HCT116 (cell line): ENCODE results near the gene TULP4. TPM values are rescaled to one million over a fixed set of nuclear protein-coding genes. Genes with fewer than 3 reads are reported as not detected.

Source experiments
- ATAC-seq: fragments of 200-7000 bp; cut with Tn5 transposase; 2 replicates; pipeline ENCODE4 v1.9.1; 2020; ENCODE audit warnings: mild to moderate bottlenecking, moderate library complexity
- BruUV-seq: library from RNA; stranded (reverse); fragments of 400-500 nt; replicated peaks from 2 replicates; lab custom pipeline; 2021; lab: Mats Ljungman, UMichigan
- CTCF ChIA-PET: fragments of 300-600 bp; sonication (Branson Sonifier 250); formaldehyde crosslinking; loops from one replicate; lab custom pipeline; 2021; ENCODE audit warnings: antibody characterized with exemption; lab: Charles Lee
- POLR2A ChIA-PET: fragments of 300-600, 350-600 bp; sonication (Branson Sonifier 250); formaldehyde crosslinking; loops from one replicate; lab custom pipeline; 2021; ENCODE audit warnings: antibody characterized with exemption; lab: Charles Lee
- RAD21 ChIA-PET, 2 experiments: fragments of 300-600 bp; sonication (Branson Sonifier 250); formaldehyde crosslinking; loops; one replicate each; lab custom pipeline; 2023; ENCODE audit warnings: low total read pairs in 2 of 2; ENCODE audit not compliant: uncharacterized antibody in 2 of 2, unreplicated experiment in 2 of 2, low non-redundant PET in 1 of 2; lab: Charles Lee
- DNase-seq: peaks from one replicate; pipeline ENCODE4 v3.0.0-alpha.2; 2010; ENCODE audit warnings: low read depth, low spot score
- H2AFZ ChIP-seq: fragments of 200-600 bp; shearing (Covaris generic), sonication (generic); 2 replicates; pipeline ENCODE4 v1.6.1; 2017; ENCODE audit warnings: low read depth, mixed run types, mixed read lengths, antibody characterized with exemption, low read length; ENCODE audit not compliant: poor library complexity, severe bottlenecking
- H3K27ac ChIP-seq: 2 replicates; pipeline ENCODE4 v1.5.1; 2012; ENCODE audit warnings: low read depth, low read length
- H3K27me3 ChIP-seq: fragments of 200-600 bp; sonication (generic); 2 replicates; pipeline ENCODE4 v1.6.1; 2016; ENCODE audit warnings: mixed run types, low read length, mixed read lengths; ENCODE audit not compliant: insufficient read depth
- H3K36me3 ChIP-seq, 2 experiments: fragments of 200-500 bp in 1 of 2; fragments of 200-600 bp in 1 of 2; sonication (Bioruptor generic) in 1 of 2; sonication (generic) in 1 of 2; 2 replicates each; pipeline versions ENCODE4 v1.5.1 to v1.6.1; 2014 to 2016; ENCODE audit warnings: low read length in 2 of 2, inconsistent platforms in 1 of 2, mixed read lengths in 1 of 2, mixed run types in 1 of 2; ENCODE audit not compliant: insufficient read depth in 2 of 2, control insufficient read depth in 1 of 2
- H3K4me1 ChIP-seq, 2 experiments: fragments of 200-600 bp in 1 of 2; sonication (generic) in 1 of 2; 2 replicates each; pipeline versions ENCODE4 v1.5.1 to v1.6.1; 2012 to 2017; ENCODE audit warnings: low read length in 2 of 2, inconsistent platforms in 1 of 2, mild to moderate bottlenecking in 1 of 2, mixed read lengths in 1 of 2, mixed run types in 1 of 2, moderate library complexity in 1 of 2; ENCODE audit not compliant: insufficient read depth in 2 of 2, control insufficient read depth in 1 of 2
- H3K4me2 ChIP-seq: fragments of 200-600 bp; sonication (generic); 2 replicates; pipeline ENCODE4 v1.6.1; 2017; ENCODE audit warnings: mixed run types, low read length, mixed read lengths
- H3K4me3 ChIP-seq, 2 experiments: fragments of 200-600 bp in 1 of 2; sonication (generic) in 1 of 2; replicated peaks in 1 of 2; 2 replicates each; pipeline ENCODE4 v1.5.1; 2011 to 2016; ENCODE audit warnings: low read length in 2 of 2, control low read depth in 1 of 2, low read depth in 1 of 2, mild to moderate bottlenecking in 1 of 2, mixed read lengths in 1 of 2, mixed run types in 1 of 2
- H3K79me2 ChIP-seq: fragments of 200-600 bp; sonication (generic); 2 replicates; pipeline ENCODE4 v1.6.1; 2017; ENCODE audit warnings: mild to moderate bottlenecking, mixed run types, low read length, moderate library complexity, mixed read lengths; ENCODE audit not compliant: insufficient read depth
- H3K9ac ChIP-seq: fragments of 200-600 bp; sonication (generic); 2 replicates; pipeline ENCODE4 v1.6.1; 2016; ENCODE audit warnings: low read length, mixed read lengths
- H3K9me2 ChIP-seq: fragments of 200-600 bp; sonication (generic), shearing (Covaris generic); 2 replicates; pipeline ENCODE4 v1.6.1; 2017; ENCODE audit warnings: mixed run types, mild to moderate bottlenecking, moderate library complexity; ENCODE audit not compliant: insufficient read depth
- H3K9me3 ChIP-seq, 2 experiments: fragments of 200-500 bp in 1 of 2; fragments of 200-600 bp in 1 of 2; sonication (Bioruptor generic) in 1 of 2; sonication (generic) in 1 of 2; 2 replicates each; pipeline ENCODE4 v1.6.1; 2014 to 2017; ENCODE audit warnings: low read length in 2 of 2, mixed read lengths in 2 of 2, inconsistent platforms in 1 of 2, low read depth in 1 of 2, mild to moderate bottlenecking in 1 of 2, mixed run types in 1 of 2, moderate library complexity in 1 of 2; ENCODE audit not compliant: control insufficient read depth in 1 of 2, insufficient read depth in 1 of 2
- H4K20me1 ChIP-seq: fragments of 200-600 bp; sonication (generic), shearing (Covaris generic); 2 replicates; pipeline ENCODE4 v1.6.1; 2017; ENCODE audit warnings: mixed run types, mild to moderate bottlenecking, moderate library complexity; ENCODE audit not compliant: insufficient read depth
- CEBPB ChIP-seq: IDR thresholded peaks from 2 replicates; pipeline ENCODE4 v1.6.1; 2012; ENCODE audit warnings: low read depth
- ELF1 ChIP-seq: IDR thresholded peaks from 2 replicates; pipeline ENCODE4 v1.6.1; 2012; ENCODE audit warnings: low read depth, borderline replicate concordance
- FOSL1 ChIP-seq: IDR thresholded peaks from 2 replicates; pipeline ENCODE4 v1.6.1; 2012; ENCODE audit warnings: low read depth
- RAD21 ChIP-seq: IDR thresholded peaks from 2 replicates; pipeline ENCODE4 v1.6.1; 2012; ENCODE audit warnings: low read depth, mild to moderate bottlenecking
- SIN3A ChIP-seq: IDR thresholded peaks from 2 replicates; pipeline ENCODE4 v1.6.1; 2012; ENCODE audit warnings: low read depth
- SP1 ChIP-seq: IDR thresholded peaks from 2 replicates; pipeline ENCODE4 v1.6.1; 2012; ENCODE audit warnings: low read depth
- SRF ChIP-seq: IDR thresholded peaks from 2 replicates; pipeline ENCODE4 v1.6.1; 2012; ENCODE audit warnings: low read depth
- TCF7L2 ChIP-seq: IDR thresholded peaks from 2 replicates; pipeline ENCODE4 v1.7.0; 2011; ENCODE audit warnings: borderline replicate concordance, inconsistent platforms; ENCODE audit not compliant: insufficient read depth, insufficient read length; ENCODE audit errors: extremely low read depth
- intact Hi-C: fragments of 100-400 bp; cut with micrococcal nuclease; formaldehyde crosslinking; loops from 2 replicates; pipeline ENCODE4 v1.10.0; 2022
- total RNA-seq: library from RNA; stranded (reverse); gene quantifications from one replicate; pipeline ENCODE4 v1.2.1, GENCODE V29; 2021; ENCODE audit not compliant: unreplicated experiment
- TF ChIP-seq, protein P1 (sequence below): IDR thresholded peaks from 2 replicates; pipeline ENCODE4 v1.6.1; 2012; ENCODE audit warnings: low read depth
- TF ChIP-seq, protein P2 (sequence below): IDR thresholded peaks from 2 replicates; pipeline ENCODE4 v1.6.1; 2012
- TF ChIP-seq, protein P3 (sequence below): IDR thresholded peaks from 2 replicates; pipeline ENCODE4 v1.6.1; 2012

TULP4 gene
- total RNA-seq, 1 experiment from 2014 or later = 70.8 TPM

DNA sequence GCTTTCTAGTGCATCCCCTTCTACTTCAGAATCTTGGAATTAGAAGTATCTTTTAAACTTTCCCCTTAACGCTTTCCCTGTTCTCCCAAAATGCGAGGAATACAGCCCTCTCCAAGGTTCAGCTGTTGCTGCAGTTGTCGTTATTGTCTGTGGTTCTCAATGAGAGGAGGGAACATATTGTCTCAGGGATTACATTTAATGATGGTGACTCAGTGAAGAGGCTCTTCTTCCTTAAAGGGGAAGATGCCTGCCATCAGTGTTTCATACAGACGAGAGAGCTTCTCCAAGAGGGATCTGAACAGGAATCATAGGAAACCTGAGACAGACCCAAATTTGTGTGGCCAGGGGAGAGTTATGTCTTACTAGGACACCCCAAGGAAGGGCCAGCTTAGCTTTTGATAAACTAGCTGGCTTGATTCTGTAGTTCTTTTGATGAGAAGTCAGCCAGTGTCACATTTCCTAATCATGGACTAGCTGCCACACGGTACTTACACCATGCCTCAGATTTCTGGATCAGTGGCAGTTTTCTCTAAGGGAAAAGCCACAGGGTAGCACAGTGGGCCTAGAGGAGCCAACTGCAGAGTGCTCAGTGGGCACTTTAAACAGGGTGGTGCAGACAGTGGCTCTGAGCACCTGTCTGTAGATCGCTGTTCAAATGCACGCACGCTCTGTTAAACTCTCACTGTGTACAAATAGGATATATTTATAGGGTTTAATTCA is 187.9 kb downstream of the TULP4 start:
- no TSS peak for BruUV-seq

DNA sequence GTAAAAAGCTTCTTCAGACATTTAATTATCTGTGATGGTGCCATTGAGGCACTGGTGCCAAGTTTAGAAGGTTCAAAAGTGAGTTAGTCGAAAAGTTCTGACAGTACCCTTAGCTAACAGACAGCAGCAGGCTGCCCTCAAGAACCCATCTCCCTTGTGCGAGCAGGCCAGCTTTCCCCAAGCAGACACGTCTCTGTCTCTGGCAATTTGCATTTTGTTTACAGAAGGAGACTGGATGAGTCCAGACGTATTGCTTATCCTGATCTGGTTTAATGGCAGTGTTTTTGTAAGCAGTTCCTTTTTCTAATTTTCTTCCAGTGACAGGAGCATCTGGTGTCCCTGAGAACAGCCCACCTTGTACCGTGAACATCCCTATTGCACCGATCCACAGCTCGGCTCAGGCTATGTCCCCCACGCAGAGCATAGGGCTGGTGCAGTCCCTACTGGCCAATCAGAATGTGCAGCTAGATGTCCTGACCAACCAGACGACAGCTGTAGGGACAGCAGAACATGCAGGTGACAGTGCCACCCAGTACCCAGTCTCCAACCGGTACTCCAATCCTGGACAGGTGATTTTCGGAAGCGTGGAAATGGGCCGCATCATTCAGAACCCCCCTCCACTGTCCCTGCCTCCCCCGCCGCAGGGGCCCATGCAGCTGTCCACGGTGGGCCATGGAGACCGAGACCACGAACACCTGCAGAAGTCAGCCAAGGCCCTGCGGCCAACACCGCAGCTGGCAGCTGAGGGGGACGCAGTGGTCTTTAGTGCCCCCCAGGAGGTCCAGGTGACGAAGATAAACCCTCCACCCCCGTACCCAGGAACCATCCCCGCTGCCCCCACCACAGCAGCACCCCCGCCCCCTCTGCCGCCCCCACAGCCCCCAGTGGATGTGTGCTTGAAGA is 189.3 kb downstream of the TULP4 start:
- H3K36me3 ChIP-seq = peaks cover 5 to 13% of the 10 kb centered on the region in 2 experiments; a peak in 1 of 4 replicates
- no peaks in the 10 kb centered on the region for H4K20me1 ChIP-seq
- no peak overlapping the region for H2AFZ ChIP-seq
- H3K4me3 ChIP-seq = no peak overlapping the region
- BruUV-seq = no TSS peak
- H3K9me3 ChIP-seq = no peaks in the 10 kb centered on the region
- ChIA-PET RAD21 (no interaction called here), CTCF (no interaction called here), POLR2A (no interaction called here)
- H3K9me2 ChIP-seq = no peaks in the 10 kb centered on the region
- no peaks in the 10 kb centered on the region for H3K79me2 ChIP-seq
- H3K9ac ChIP-seq = no peak overlapping the region
- ATAC-seq (peak; percentile 56; the same call in 1 of the 2 replicates), DNase-seq (no peak)
- H3K27ac ChIP-seq = no peak overlapping the region
- H3K27me3 ChIP-seq = no peaks in the 10 kb centered on the region
- H3K4me2 ChIP-seq = no peak overlapping the region
- no peaks in the 10 kb centered on the region for H3K4me1 ChIP-seq
- intact Hi-C loops = no loop called here
- TF ChIP-seq, protein P1, sequence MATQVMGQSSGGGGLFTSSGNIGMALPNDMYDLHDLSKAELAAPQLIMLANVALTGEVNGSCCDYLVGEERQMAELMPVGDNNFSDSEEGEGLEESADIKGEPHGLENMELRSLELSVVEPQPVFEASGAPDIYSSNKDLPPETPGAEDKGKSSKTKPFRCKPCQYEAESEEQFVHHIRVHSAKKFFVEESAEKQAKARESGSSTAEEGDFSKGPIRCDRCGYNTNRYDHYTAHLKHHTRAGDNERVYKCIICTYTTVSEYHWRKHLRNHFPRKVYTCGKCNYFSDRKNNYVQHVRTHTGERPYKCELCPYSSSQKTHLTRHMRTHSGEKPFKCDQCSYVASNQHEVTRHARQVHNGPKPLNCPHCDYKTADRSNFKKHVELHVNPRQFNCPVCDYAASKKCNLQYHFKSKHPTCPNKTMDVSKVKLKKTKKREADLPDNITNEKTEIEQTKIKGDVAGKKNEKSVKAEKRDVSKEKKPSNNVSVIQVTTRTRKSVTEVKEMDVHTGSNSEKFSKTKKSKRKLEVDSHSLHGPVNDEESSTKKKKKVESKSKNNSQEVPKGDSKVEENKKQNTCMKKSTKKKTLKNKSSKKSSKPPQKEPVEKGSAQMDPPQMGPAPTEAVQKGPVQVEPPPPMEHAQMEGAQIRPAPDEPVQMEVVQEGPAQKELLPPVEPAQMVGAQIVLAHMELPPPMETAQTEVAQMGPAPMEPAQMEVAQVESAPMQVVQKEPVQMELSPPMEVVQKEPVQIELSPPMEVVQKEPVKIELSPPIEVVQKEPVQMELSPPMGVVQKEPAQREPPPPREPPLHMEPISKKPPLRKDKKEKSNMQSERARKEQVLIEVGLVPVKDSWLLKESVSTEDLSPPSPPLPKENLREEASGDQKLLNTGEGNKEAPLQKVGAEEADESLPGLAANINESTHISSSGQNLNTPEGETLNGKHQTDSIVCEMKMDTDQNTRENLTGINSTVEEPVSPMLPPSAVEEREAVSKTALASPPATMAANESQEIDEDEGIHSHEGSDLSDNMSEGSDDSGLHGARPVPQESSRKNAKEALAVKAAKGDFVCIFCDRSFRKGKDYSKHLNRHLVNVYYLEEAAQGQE = no peak
- TF ChIP-seq SRF = no peak
- TF ChIP-seq FOSL1 = no peak
- no peak for TF ChIP-seq ELF1
- TF ChIP-seq, protein P2, sequence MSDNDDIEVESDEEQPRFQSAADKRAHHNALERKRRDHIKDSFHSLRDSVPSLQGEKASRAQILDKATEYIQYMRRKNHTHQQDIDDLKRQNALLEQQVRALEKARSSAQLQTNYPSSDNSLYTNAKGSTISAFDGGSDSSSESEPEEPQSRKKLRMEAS = no peak
- TF ChIP-seq RAD21 = no peak
- no peak for TF ChIP-seq TCF7L2
- no peak for TF ChIP-seq SIN3A

More for the DNA sequence above, 187.9 kb downstream of the TULP4 start:
- ChIA-PET POLR2A (no interaction called here), CTCF (no interaction called here), RAD21 (no interaction called here)
- H3K27me3 ChIP-seq = no peaks in the 10 kb centered on the region
- intact Hi-C loops = no loop called here
- H3K4me2 ChIP-seq = no peak overlapping the region
- H2AFZ ChIP-seq = no peak overlapping the region
- H3K9me2 ChIP-seq = no peaks in the 10 kb centered on the region
- no peaks in the 10 kb centered on the region for H4K20me1 ChIP-seq
- no peaks in the 10 kb centered on the region for H3K79me2 ChIP-seq
- DNase-seq (no peak), ATAC-seq (no peak)
- no peak overlapping the region for H3K9ac ChIP-seq
- peaks cover 5 to 13% of the 10 kb centered on the region in 2 experiments; a peak in 1 of 4 replicates for H3K36me3 ChIP-seq
- no peaks in the 10 kb centered on the region for H3K4me1 ChIP-seq
- TF ChIP-seq, protein P2 = no peak
- TF ChIP-seq, protein P3, sequence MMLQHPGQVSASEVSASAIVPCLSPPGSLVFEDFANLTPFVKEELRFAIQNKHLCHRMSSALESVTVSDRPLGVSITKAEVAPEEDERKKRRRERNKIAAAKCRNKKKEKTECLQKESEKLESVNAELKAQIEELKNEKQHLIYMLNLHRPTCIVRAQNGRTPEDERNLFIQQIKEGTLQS = no peak
- no peak for TF ChIP-seq FOSL1
- no peak for TF ChIP-seq SP1
- no peak for TF ChIP-seq CEBPB
- no peak for TF ChIP-seq TCF7L2
- no peak overlapping the region for H3K4me3 ChIP-seq
- no peaks in the 10 kb centered on the region for H3K9me3 ChIP-seq
- H3K27ac ChIP-seq = no peak overlapping the region
